ENCODE results near the gene DTYMK. TPM values are rescaled to one million over a fixed set of nuclear protein-coding genes. Genes with fewer than 3 reads are reported as not detected.

DTYMK gene
- total and polyA plus RNA-seq, 2 of the 8 experiments (the other 6 are each of a cell fraction or from before 2014, with no cell fraction given): 58.3 to 69.9 TPM

Other genes with a start within 250 kb of the DTYMK start
- 159 and 162 TPM in 2 replicates for gene STK25, start 178.2 kb downstream of the DTYMK start, total RNA-seq (2021; fragmentation: NEBNext Ultra II Directional; extraction: Animal tissue kit (Norgen Biotek cat#: 25700))
- gene STK25, start 178.2 kb downstream of the DTYMK start, polyA plus RNA-seq (2011; rRNA removed): 546 and 743 TPM in 2 replicates
- gene BOK, start 128.1 kb downstream of the DTYMK start, total RNA-seq (2021; fragmentation: NEBNext Ultra II Directional; extraction: Animal tissue kit (Norgen Biotek cat#: 25700)): 33.7 and 34.7 TPM in 2 replicates
- 37.6 and 47.9 TPM in 2 replicates for gene BOK, start 128.1 kb downstream of the DTYMK start, polyA plus RNA-seq (2011; rRNA removed)
- 78.9 and 82.8 TPM in 2 replicates for gene THAP4, start 49.7 kb downstream of the DTYMK start, total RNA-seq (2021; fragmentation: NEBNext Ultra II Directional; extraction: Animal tissue kit (Norgen Biotek cat#: 25700))
- 83.6 and 108 TPM in 2 replicates for gene THAP4, start 49.7 kb downstream of the DTYMK start, polyA plus RNA-seq (2011; rRNA removed)
- gene ATG4B, start 49.1 kb downstream of the DTYMK start, total RNA-seq (2021; fragmentation: NEBNext Ultra II Directional; extraction: Animal tissue kit (Norgen Biotek cat#: 25700)): 93.7 and 103 TPM in 2 replicates
- 155 and 189 TPM in 2 replicates for gene ATG4B, start 49.1 kb downstream of the DTYMK start, polyA plus RNA-seq (2011; rRNA removed)
- gene ING5, start 15.2 kb upstream of the DTYMK start, total RNA-seq (2021; fragmentation: NEBNext Ultra II Directional; extraction: Animal tissue kit (Norgen Biotek cat#: 25700)): 47.4 and 49.7 TPM in 2 replicates
- gene ING5, start 15.2 kb upstream of the DTYMK start, polyA plus RNA-seq (2011; rRNA removed): 41.5 and 42.5 TPM in 2 replicates
- 8.1 and 8.3 TPM in 2 replicates for gene D2HGDH, start 47.8 kb upstream of the DTYMK start, total RNA-seq (2021; fragmentation: NEBNext Ultra II Directional; extraction: Animal tissue kit (Norgen Biotek cat#: 25700))
- gene D2HGDH, start 47.8 kb upstream of the DTYMK start, polyA plus RNA-seq (2011; rRNA removed): 3.4 and 9.8 TPM in 2 replicates
- not detected in 2 replicates for gene GAL3ST2, start 90.0 kb upstream of the DTYMK start, total RNA-seq (2021; fragmentation: NEBNext Ultra II Directional; extraction: Animal tissue kit (Norgen Biotek cat#: 25700))
- 0.14 TPM in 1 of 2 replicates, not detected in the other for gene GAL3ST2, start 90.0 kb upstream of the DTYMK start, polyA plus RNA-seq (2011; rRNA removed)
- 0.50 and 0.82 TPM in 2 replicates for gene NEU4, start 122.4 kb upstream of the DTYMK start, total RNA-seq (2021; fragmentation: NEBNext Ultra II Directional; extraction: Animal tissue kit (Norgen Biotek cat#: 25700))
- 0.32 and 0.89 TPM in 2 replicates for gene NEU4, start 122.4 kb upstream of the DTYMK start, polyA plus RNA-seq (2011; rRNA removed)
- gene PDCD1, start 172.1 kb upstream of the DTYMK start, total RNA-seq (2021; fragmentation: NEBNext Ultra II Directional; extraction: Animal tissue kit (Norgen Biotek cat#: 25700)): 0.48 and 0.73 TPM in 2 replicates
- gene PDCD1, start 172.1 kb upstream of the DTYMK start, polyA plus RNA-seq (2011; rRNA removed): 1.1 and 1.5 TPM in 2 replicates
- not detected in 2 replicates for gene RTP5, start 182.9 kb upstream of the DTYMK start, total RNA-seq (2021; fragmentation: NEBNext Ultra II Directional; extraction: Animal tissue kit (Norgen Biotek cat#: 25700))
- 0.03 TPM in 1 of 2 replicates, not detected in the other for gene RTP5, start 182.9 kb upstream of the DTYMK start, polyA plus RNA-seq (2011; rRNA removed)